Calu3 (cell line): ENCODE data around the gene ATOH8. TPM values are rescaled to one million over a fixed set of nuclear protein-coding genes. Genes with fewer than 3 reads are reported as not detected.

Experiments
- BruUV-seq: library from RNA; stranded (reverse); fragments of 400-500 nt; replicated peaks from 2 replicates; lab custom pipeline; 2021; lab: Mats Ljungman, UMichigan
- CTCF ChIA-PET: fragments of 300-600 bp; sonication (Branson Sonifier 250); formaldehyde crosslinking; loops from one replicate; lab custom pipeline; 2022; ENCODE audit warnings: antibody characterized with exemption; lab: Charles Lee
- DNase-seq: peaks from one replicate; pipeline ENCODE4 v3.0.0; 2022
- H3K27ac Mint-ChIP-seq: one replicate; pipeline ENCODE4 v1.8.0; 2022; ENCODE audit warnings: mixed read lengths; ENCODE audit not compliant: unreplicated experiment
- H3K27me3 Mint-ChIP-seq: one replicate; pipeline ENCODE4 v1.8.0; 2022; ENCODE audit warnings: mixed read lengths; ENCODE audit not compliant: unreplicated experiment
- H3K36me3 Mint-ChIP-seq: one replicate; pipeline ENCODE4 v1.8.0; 2022; ENCODE audit warnings: mild to moderate bottlenecking, moderate library complexity, mixed read lengths; ENCODE audit not compliant: insufficient read depth, unreplicated experiment
- H3K4me1 Mint-ChIP-seq: one replicate; pipeline ENCODE4 v1.8.0; 2022; ENCODE audit warnings: mild to moderate bottlenecking, low read depth, mixed read lengths; ENCODE audit not compliant: unreplicated experiment
- H3K4me3 Mint-ChIP-seq: one replicate; pipeline ENCODE4 v1.8.0; 2022; ENCODE audit warnings: mild to moderate bottlenecking, low read depth, moderate library complexity, mixed read lengths; ENCODE audit not compliant: unreplicated experiment
- H3K9me3 Mint-ChIP-seq: one replicate; pipeline ENCODE4 v1.8.0; 2022; ENCODE audit warnings: low read depth, mixed read lengths; ENCODE audit not compliant: unreplicated experiment
- CTCF ChIP-seq: fragments of 200-600 bp; IDR thresholded peaks from one replicate; pipeline ENCODE4 v1.8.0; 2022; ENCODE audit warnings: antibody characterized with exemption; ENCODE audit not compliant: unreplicated experiment
- intact Hi-C: fragments of 100-400 bp; cut with micrococcal nuclease; formaldehyde crosslinking; loops from one replicate; pipeline ENCODE4 v1.10.0; 2022; ENCODE audit not compliant: unreplicated experiment
- total RNA-seq: library from RNA; stranded (reverse); gene quantifications from 2 replicates; pipeline ENCODE4 v1.2.3, GENCODE V29; 2022

Gene ATOH8
- total RNA-seq, 1 experiment from 2014 or later = 0.19 TPM

GRCh38 chr2:85769236-85769982 lies 15.6 kb downstream of the ATOH8 start:
- Mint-ChIP-seq H3K4me1 (peaks cover 42% of the 10 kb centered on the region), H3K27me3 (peaks cover 17% of the 10 kb centered on the region), H3K36me3 (no peaks in the 10 kb centered on the region), H3K4me3 (no peak overlapping the region), H3K27ac (no peak overlapping the region), H3K9me3 (no peaks in the 10 kb centered on the region)
- CTCF ChIA-PET = interaction anchor here (1.1 to 5.6 kb wide), 2 partner anchors 18 to 27 kb away, joined by 4 to 22 read pairs; no protein-coding TSS in a partner anchor
- peak; percentile 22 for DNase-seq
- no peak for TF ChIP-seq CTCF
- intact Hi-C loops = no loop called here
- BruUV-seq = no TSS peak

GRCh38 chr2:85769983-85770362 lies 16.2 kb downstream of the ATOH8 start:
- TF ChIP-seq CTCF = no peak
- intact Hi-C loops = loop anchor here (2.0 kb wide), 1 partner anchor 13 kb away; no protein-coding TSS in a partner anchor

GRCh38 chr2:85770369-85770768 lies 16.6 kb downstream of the ATOH8 start:
- intact Hi-C loops = loop anchor here (2.0 kb wide), 1 partner anchor 14 kb away; no protein-coding TSS in a partner anchor
- CTCF ChIA-PET = interaction anchor here (1.1 to 5.6 kb wide), 2 partner anchors 19 to 28 kb away, joined by 4 to 22 read pairs; no protein-coding TSS in a partner anchor
- DNase-seq = no peak
- Mint-ChIP-seq H3K9me3 (no peaks in the 10 kb centered on the region), H3K4me3 (no peak overlapping the region), H3K4me1 (peaks cover 32% of the 10 kb centered on the region), H3K27me3 (peaks cover 8% of the 10 kb centered on the region), H3K27ac (no peak overlapping the region), H3K36me3 (no peaks in the 10 kb centered on the region)
- TF ChIP-seq CTCF = no peak
- BruUV-seq = no TSS peak

More at GRCh38 chr2:85769983-85770362, 16.2 kb downstream of the ATOH8 start:
- Mint-ChIP-seq H3K36me3 (no peaks in the 10 kb centered on the region), H3K27ac (no peak overlapping the region), H3K4me3 (no peak overlapping the region), H3K4me1 (peaks cover 36% of the 10 kb centered on the region), H3K9me3 (no peaks in the 10 kb centered on the region), H3K27me3 (peaks cover 12% of the 10 kb centered on the region)
- no TSS peak for BruUV-seq
- no peak for DNase-seq
- CTCF ChIA-PET = interaction anchor here (1.1 to 5.6 kb wide), 2 partner anchors 19 to 28 kb away, joined by 4 to 22 read pairs; no protein-coding TSS in a partner anchor

- Mint-ChIP-seq H3K27me3 (peaks cover 2% of the 10 kb centered on the region), H3K4me1 (peaks cover 27% of the 10 kb centered on the region), H3K36me3 (no peaks in the 10 kb centered on the region), H3K9me3 (no peaks in the 10 kb centered on the region), H3K4me3 (no peak overlapping the region), H3K27ac (no peak overlapping the region)
- CTCF ChIA-PET = interaction anchor here (1.9 to 5.6 kb wide), 2 partner anchors 24 to 29 kb away, joined by 7 to 22 read pairs; no protein-coding TSS in a partner anchor
- intact Hi-C loops = loop anchor here (2.0 kb wide), 1 partner anchor 14 kb away; no protein-coding TSS in a partner anchor
- no TSS peak for BruUV-seq
- no peak for DNase-seq
- TF ChIP-seq CTCF = no peak
These were observed 17.1 kb downstream of the ATOH8 start for GRCh38 chr2:85770786-85771409.
